DOHH2 (cell line): ENCODE measurements around the gene CD99.
"Not testable (repeated sequence)": the region's sequence is repeated elsewhere in the genome, so short reads cannot be mapped to it uniquely, and the experiment has no call there.

ENCODE experiments used
- H3F3A ChIP-seq: fragments of 200-600 bp; sonication (generic), shearing (Covaris generic); 2 replicates; pipeline ENCODE4 v1.6.0; 2016; ENCODE audit warnings: antibody characterized with exemption, mild to moderate bottlenecking; ENCODE audit not compliant: control insufficient read depth, insufficient read depth
- H3K27ac ChIP-seq: fragments of 200-600 bp; sonication (generic); 2 replicates; pipeline ENCODE4 v1.5.1; 2014; ENCODE audit warnings: low read depth, mild to moderate bottlenecking, low read length, moderate library complexity
- H3K27me3 ChIP-seq: fragments of 200-600 bp; sonication (generic); 2 replicates; pipeline ENCODE4 v1.6.1; 2014; ENCODE audit warnings: mild to moderate bottlenecking, low read length, mixed read lengths; ENCODE audit not compliant: control insufficient read depth
- H3K36me3 ChIP-seq: fragments of 200-600 bp; sonication (generic); 2 replicates; pipeline ENCODE4 v1.6.1; 2014; ENCODE audit warnings: mild to moderate bottlenecking, low read length, moderate library complexity, mixed read lengths; ENCODE audit not compliant: control insufficient read depth
- H3K4me1 ChIP-seq: fragments of 200-600 bp; sonication (generic); 2 replicates; pipeline ENCODE4 v1.6.1; 2014; ENCODE audit warnings: mild to moderate bottlenecking, low read length, mixed read lengths; ENCODE audit not compliant: control insufficient read depth
- H3K4me2 ChIP-seq: fragments of 200-600 bp; sonication (generic); 2 replicates; pipeline ENCODE4 v1.6.0; 2014; ENCODE audit warnings: mild to moderate bottlenecking, low read length, moderate library complexity
- H3K4me3 ChIP-seq: fragments of 200-600 bp; sonication (generic); 2 replicates; pipeline ENCODE4 v1.5.1; 2014; ENCODE audit warnings: mild to moderate bottlenecking, low read length, mixed read lengths
- H3K79me2 ChIP-seq: fragments of 200-600 bp; sonication (generic); 2 replicates; pipeline ENCODE4 v1.6.1; 2014; ENCODE audit warnings: mild to moderate bottlenecking, low read length, mixed read lengths; ENCODE audit not compliant: control insufficient read depth
- H3K9me2 ChIP-seq: fragments of 200-600 bp; sonication (generic); replicated peaks from 2 replicates; pipeline ENCODE4 v1.6.1; 2014; ENCODE audit warnings: mild to moderate bottlenecking, low read length, mixed read lengths; ENCODE audit not compliant: control insufficient read depth
- H3K9me3 ChIP-seq: fragments of 200-600 bp; sonication (generic); 2 replicates; pipeline ENCODE4 v1.6.1; 2014; ENCODE audit warnings: antibody characterized with exemption, low read length, mixed read lengths; ENCODE audit not compliant: control insufficient read depth, insufficient read depth
- H4K20me1 ChIP-seq: fragments of 200-600 bp; sonication (generic); 2 replicates; pipeline ENCODE4 v1.6.0; 2014; ENCODE audit warnings: low read depth, mild to moderate bottlenecking, antibody characterized with exemption, low read length, moderate library complexity; ENCODE audit not compliant: control insufficient read depth, insufficient read depth
- EZH2phosphoT487 ChIP-seq: fragments of 200-600 bp; sonication (generic); IDR thresholded peaks from 2 replicates; pipeline ENCODE4 v1.6.1; 2017; ENCODE audit warnings: borderline replicate concordance, mild to moderate bottlenecking, antibody characterized with exemption, low read length, moderate library complexity, mixed read lengths
- TF ChIP-seq, protein P1 (sequence below): fragments of 200-600 bp; sonication (generic); IDR thresholded peaks from one replicate; pipeline ENCODE4 v1.5.1; 2014; ENCODE audit warnings: antibody characterized with exemption, mild to moderate bottlenecking, low read depth, low read length; ENCODE audit not compliant: poor library complexity, severe bottlenecking

The CD99 gene

DNA sequence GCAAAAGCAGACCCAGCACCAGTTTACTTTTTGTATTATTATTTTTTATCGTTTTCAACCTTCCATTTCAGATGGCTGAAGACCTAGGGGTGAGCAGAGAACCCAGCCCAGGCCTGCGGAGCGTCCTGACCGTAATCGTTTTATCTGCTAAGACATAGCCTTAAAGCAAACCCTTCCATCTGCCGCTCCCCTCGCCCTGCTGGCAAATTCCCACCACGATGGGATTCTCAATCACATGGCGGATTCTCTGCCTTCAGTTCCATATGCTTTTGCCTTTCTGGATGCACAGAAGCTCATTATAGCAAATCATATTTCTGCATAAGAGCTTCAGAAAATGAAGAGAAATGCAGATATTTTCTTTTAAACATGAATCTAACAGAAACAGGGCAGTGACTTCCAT lies 42.2 kb downstream of the CD99 start:
- H4K20me1 ChIP-seq, result no peaks in the 10 kb centered on the region
- TF ChIP-seq, protein P1, sequence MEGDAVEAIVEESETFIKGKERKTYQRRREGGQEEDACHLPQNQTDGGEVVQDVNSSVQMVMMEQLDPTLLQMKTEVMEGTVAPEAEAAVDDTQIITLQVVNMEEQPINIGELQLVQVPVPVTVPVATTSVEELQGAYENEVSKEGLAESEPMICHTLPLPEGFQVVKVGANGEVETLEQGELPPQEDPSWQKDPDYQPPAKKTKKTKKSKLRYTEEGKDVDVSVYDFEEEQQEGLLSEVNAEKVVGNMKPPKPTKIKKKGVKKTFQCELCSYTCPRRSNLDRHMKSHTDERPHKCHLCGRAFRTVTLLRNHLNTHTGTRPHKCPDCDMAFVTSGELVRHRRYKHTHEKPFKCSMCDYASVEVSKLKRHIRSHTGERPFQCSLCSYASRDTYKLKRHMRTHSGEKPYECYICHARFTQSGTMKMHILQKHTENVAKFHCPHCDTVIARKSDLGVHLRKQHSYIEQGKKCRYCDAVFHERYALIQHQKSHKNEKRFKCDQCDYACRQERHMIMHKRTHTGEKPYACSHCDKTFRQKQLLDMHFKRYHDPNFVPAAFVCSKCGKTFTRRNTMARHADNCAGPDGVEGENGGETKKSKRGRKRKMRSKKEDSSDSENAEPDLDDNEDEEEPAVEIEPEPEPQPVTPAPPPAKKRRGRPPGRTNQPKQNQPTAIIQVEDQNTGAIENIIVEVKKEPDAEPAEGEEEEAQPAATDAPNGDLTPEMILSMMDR, result no peak
- TF ChIP-seq EZH2phosphoT487, result no peak
- peaks cover 24% of the 10 kb centered on the region for H3K36me3 ChIP-seq

DNA sequence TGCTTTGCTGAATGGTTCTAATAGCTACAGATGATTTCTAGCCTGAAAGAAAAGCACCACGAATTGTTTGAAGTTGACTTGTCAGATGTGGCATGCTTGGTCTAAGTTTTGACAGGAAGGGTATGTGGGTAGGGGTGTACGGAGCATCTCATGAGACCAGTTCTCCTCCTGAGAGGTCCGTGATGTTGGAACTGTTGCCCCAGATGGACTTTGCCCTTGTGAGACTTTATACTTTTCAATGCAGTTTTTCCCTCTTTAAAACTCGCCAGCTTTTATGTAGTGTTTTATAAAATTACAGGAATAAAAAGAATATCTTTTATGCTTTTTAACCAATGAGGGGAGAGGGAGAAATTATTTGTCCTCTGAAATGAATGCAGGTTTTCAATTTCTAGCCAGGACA lies 44.2 kb downstream of the CD99 start:
- H4K20me1 ChIP-seq, result no peaks in the 10 kb centered on the region
- no peaks in the 10 kb centered on the region for H3K4me1 ChIP-seq
- H3K4me3 ChIP-seq, result no peak overlapping the region
- H3F3A ChIP-seq, result no peaks in the 10 kb centered on the region
- peaks cover 4% of the 10 kb centered on the region; the same call in 1 of the 2 replicates for H3K9me3 ChIP-seq
- TF ChIP-seq, protein P1, result no peak
- no peak for TF ChIP-seq EZH2phosphoT487
- peaks cover 15% of the 10 kb centered on the region for H3K36me3 ChIP-seq
- H3K79me2 ChIP-seq, result no peaks in the 10 kb centered on the region
- H3K4me2 ChIP-seq, result no peak overlapping the region
- no peaks in the 10 kb centered on the region for H3K9me2 ChIP-seq
- no peak overlapping the region for H3K27ac ChIP-seq
- H3K27me3 ChIP-seq, result no peaks in the 10 kb centered on the region

More for the DNA sequence above, 42.2 kb downstream of the CD99 start:
- Histone ChIP-seq H3K4me3 (no peak overlapping the region), H3K9me3 (peaks cover 4% of the 10 kb centered on the region; the same call in 1 of the 2 replicates), H3K4me1 (no peaks in the 10 kb centered on the region), H3F3A (no peaks in the 10 kb centered on the region), H3K9me2 (no peaks in the 10 kb centered on the region), H3K27me3 (no peaks in the 10 kb centered on the region), H3K27ac (no peak overlapping the region), H3K4me2 (no peak overlapping the region), H3K79me2 (no peaks in the 10 kb centered on the region)

DNA sequence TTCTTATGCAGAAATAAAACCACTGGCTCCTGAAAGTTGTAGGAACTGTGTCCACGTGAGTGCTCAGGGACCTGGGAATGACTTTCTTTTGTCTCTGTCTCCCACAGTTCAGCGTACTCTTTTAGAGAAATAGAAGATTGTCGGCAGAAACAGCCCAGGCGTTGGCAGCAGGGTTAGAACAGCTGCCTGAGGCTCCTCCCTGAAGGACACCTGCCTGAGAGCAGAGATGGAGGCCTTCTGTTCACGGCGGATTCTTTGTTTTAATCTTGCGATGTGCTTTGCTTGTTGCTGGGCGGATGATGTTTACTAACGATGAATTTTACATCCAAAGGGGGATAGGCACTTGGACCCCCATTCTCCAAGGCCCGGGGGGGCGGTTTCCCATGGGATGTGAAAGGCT lies 49.6 kb downstream of the CD99 start:
- H3K9me3 ChIP-seq, result no peaks in the 10 kb centered on the region
- H3K79me2 ChIP-seq, result no peaks in the 10 kb centered on the region
- no peaks in the 10 kb centered on the region for H3K4me1 ChIP-seq
- TF ChIP-seq, protein P1, result no peak
- TF ChIP-seq EZH2phosphoT487, result no peak
- H3K27me3 ChIP-seq, result no peaks in the 10 kb centered on the region
- no peaks in the 10 kb centered on the region for H3F3A ChIP-seq
- H3K4me2 ChIP-seq, result no peak overlapping the region
- H3K36me3 ChIP-seq, result peaks cover 6% of the 10 kb centered on the region; the same call in 1 of the 2 replicates
- no peak overlapping the region for H3K4me3 ChIP-seq
- no peaks in the 10 kb centered on the region for H4K20me1 ChIP-seq
- H3K27ac ChIP-seq, result no peak overlapping the region
- H3K9me2 ChIP-seq, result no peaks in the 10 kb centered on the region

DNA sequence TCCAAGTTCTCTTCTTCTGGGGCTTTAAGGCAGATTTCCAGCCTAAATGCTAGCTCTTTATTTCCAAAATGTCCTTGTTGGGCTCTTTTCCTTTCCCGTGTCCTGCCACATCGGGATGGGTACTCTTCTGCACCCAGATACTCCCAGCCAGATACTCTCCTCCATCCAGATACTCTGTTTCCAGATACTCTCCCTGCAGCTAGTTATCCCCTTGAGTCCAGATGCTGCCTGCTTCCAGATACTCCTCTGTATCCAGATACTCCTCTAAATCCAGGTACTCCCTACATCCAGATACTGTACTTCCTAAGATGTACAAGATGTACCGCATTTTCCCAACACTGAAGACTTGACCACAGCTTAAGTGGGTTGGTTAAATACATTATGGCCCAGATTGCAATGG lies 50.3 kb downstream of the CD99 start:
- Histone ChIP-seq H3K9me3 (no peaks in the 10 kb centered on the region), H4K20me1 (no peaks in the 10 kb centered on the region), H3K27me3 (no peaks in the 10 kb centered on the region), H3K4me1 (no peaks in the 10 kb centered on the region), H3K4me3 (no peak overlapping the region), H3K4me2 (no peak overlapping the region), H3K36me3 (peaks cover 6% of the 10 kb centered on the region; the same call in 1 of the 2 replicates), H3K27ac (no peak overlapping the region), H3F3A (no peaks in the 10 kb centered on the region), H3K79me2 (no peaks in the 10 kb centered on the region), H3K9me2 (no peaks in the 10 kb centered on the region)
- TF ChIP-seq, protein P1, result no peak
- no peak for TF ChIP-seq EZH2phosphoT487

DNA sequence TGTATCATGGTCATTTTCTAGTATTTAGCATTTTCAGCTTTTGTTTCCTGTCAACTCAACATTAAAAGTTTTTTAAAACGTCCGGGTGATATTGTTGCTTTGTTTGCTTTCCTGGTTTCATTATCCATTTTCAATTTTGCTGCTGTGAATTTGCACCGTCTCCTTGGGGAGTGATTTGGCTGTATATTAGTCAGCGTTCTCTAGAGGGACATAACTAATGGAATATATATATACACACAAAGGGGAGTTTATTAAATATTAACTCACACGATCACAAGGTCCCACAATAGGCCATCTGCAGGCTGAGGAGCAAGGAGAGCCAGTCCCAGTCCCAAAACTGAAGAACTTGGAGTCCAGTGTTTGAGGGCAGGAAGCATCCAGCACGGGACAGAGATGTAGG lies 55.2 kb downstream of the CD99 start:
- H3K4me1 ChIP-seq, H3K4me3 ChIP-seq, H3K79me2 ChIP-seq: not testable (repeated sequence)

More for the DNA sequence above, 55.2 kb downstream of the CD99 start:
- H3K9me2 ChIP-seq, H3K27me3 ChIP-seq, H3K9me3 ChIP-seq, H3F3A ChIP-seq, H3K27ac ChIP-seq, H3K36me3 ChIP-seq, H4K20me1 ChIP-seq, H3K4me2 ChIP-seq: not testable (repeated sequence)
